ENCODE results near the gene STK40. TPM values are rescaled to one million over a fixed set of nuclear protein-coding genes. Genes with fewer than 3 reads are reported as not detected.

Gene STK40
- total RNA-seq, 2 experiments from 2014 or later = 43.8 to 83.9 TPM

DNA sequence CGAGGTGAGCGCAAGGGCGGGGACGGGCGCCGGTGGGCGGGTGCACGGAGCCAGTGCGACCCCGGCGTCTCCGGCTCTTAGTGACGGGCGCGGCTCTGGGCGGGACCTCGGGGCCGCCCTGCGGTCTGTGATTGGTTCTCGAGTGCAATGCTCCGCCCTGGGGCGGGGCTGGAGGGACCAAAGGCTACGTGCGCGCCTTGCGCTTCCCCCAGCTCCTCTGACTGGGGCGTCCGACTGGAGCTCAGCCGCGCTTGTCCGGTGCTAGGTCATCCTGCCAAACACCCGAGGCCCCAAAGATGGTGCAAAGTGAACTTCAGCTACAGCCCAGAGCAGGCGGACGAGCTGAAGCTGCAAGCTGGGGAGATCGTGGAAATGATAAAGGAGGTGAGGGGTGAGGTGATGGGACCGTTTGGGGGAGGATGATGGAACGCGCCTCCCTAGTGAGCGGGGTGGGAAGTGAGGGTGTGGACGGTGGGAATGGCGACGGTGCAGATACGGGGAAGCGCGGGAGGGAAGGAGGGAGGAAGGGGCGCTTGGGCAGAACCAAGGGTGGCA is 78.7 kb downstream of the STK40 start:
- CTCF ChIA-PET (ENCODE audit: unreplicated experiment) = no interaction called here
- no peaks in the 10 kb centered on the region for H3K9me3 ChIP-seq (ENCODE audit: low read length)
- H3K4me2 ChIP-seq (ENCODE audit: low read length) = peak overlapping the region; percentile 68
- H3K27ac ChIP-seq (ENCODE audit: low read depth, low read length, poor library complexity, severe bottlenecking) = peak overlapping the region; percentile 29
- peak overlapping the region; percentile 15; the same call in 1 of the 2 replicates for H2AFZ ChIP-seq (ENCODE audit: low read length)
- no peaks in the 10 kb centered on the region for H3K9me2 ChIP-seq (ENCODE audit: insufficient read depth, low read length)
- POLR2A ChIA-PET = interaction anchor here (1.0 to 2.0 kb wide), 2 partner anchors 106 to 146 kb away, joined by 4 to 5 read pairs; no protein-coding TSS in a partner anchor
- peak overlapping the region; percentile 65 for H3K4me3 ChIP-seq (ENCODE audit: low read depth, low read length, poor library complexity, severe bottlenecking)
- no peaks in the 10 kb centered on the region for H3K79me2 ChIP-seq (ENCODE audit: insufficient read depth, low read depth, low read length)
- H4K20me1 ChIP-seq (ENCODE audit: insufficient read depth, low read length) = no peaks in the 10 kb centered on the region
- peak; percentile 97 for DNase-seq (ENCODE audit: low spot score)
- H3K36me3 ChIP-seq (ENCODE audit: insufficient read depth, low read length) = peaks cover 41% of the 10 kb centered on the region
- peaks cover 25% of the 10 kb centered on the region for H3K4me1 ChIP-seq (ENCODE audit: insufficient read depth, low read length, poor library complexity, severe bottlenecking)
- intact Hi-C loops (cut with micrococcal nuclease; ENCODE audit: unreplicated experiment) = loop anchor here (2.0 to 5.0 kb wide), 2 partner anchors 42 to 160 kb away; partner anchors contain the start of gene TRAPPC3
- TF ChIP-seq, protein P1, sequence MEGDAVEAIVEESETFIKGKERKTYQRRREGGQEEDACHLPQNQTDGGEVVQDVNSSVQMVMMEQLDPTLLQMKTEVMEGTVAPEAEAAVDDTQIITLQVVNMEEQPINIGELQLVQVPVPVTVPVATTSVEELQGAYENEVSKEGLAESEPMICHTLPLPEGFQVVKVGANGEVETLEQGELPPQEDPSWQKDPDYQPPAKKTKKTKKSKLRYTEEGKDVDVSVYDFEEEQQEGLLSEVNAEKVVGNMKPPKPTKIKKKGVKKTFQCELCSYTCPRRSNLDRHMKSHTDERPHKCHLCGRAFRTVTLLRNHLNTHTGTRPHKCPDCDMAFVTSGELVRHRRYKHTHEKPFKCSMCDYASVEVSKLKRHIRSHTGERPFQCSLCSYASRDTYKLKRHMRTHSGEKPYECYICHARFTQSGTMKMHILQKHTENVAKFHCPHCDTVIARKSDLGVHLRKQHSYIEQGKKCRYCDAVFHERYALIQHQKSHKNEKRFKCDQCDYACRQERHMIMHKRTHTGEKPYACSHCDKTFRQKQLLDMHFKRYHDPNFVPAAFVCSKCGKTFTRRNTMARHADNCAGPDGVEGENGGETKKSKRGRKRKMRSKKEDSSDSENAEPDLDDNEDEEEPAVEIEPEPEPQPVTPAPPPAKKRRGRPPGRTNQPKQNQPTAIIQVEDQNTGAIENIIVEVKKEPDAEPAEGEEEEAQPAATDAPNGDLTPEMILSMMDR (conservative IDR thresholded peaks at IDR 0.05; ENCODE audit: low read length) = no peak
- no peak for TF ChIP-seq EZH2phosphoT487 (IDR thresholded peaks at IDR 0.05; ENCODE audit: borderline replicate concordance, low read depth, low read length)
- BruUV-seq (replicated peaks) = no TSS peak

DNA sequence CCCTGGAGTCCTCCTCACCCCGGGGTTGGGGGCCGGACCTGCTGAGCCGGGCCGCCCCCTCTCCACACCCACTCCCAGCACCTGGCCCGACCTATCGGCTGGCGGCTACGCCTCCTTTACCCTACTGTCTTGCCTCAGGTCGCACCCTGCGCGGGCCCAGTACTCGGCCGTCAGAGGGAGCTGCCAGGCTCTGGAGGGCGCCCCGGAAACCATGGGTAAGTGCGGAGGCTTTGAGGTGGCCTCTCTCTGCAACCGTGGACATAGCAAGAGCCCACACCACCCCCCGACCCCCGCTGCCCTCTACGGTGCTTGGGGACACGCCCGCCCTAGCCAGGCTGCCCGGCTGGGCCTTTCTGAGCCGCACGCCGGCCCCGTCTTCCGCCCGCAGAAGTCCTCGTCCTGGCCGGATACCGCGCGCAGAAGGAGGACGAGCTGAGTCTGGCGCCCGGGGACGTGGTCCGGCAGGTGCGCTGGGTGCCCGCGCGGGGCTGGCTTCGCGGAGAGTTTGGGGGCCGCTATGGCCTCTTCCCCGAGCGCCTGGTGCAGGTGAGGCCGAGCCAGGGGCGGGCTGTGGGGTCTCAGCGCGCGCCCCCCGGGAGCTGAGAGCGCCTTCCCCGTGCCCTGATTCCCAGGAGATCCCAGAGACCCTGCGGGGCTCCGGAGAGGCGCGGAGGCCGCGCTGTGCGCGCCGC is 79.4 kb downstream of the STK40 start, which contains the start of gene SH3D21:
SH3D21 (plus strand) TSS at position 159 of the 692 bp plus-strand sequence; CDS start at position 212, 53 bp downstream.
- Histone ChIP-seq H3K27ac (ENCODE audit: low read depth, low read length, poor library complexity, severe bottlenecking) (peak within 1 kb of the TSS; percentile 29), H3K4me2 (ENCODE audit: low read length) (peak within 1 kb of the TSS; percentile 68), H4K20me1 (ENCODE audit: insufficient read depth, low read length) (no peaks in the 10 kb centered on the region), H2AFZ (ENCODE audit: low read length) (peak within 1 kb of the TSS; percentile 15; the same call in 1 of the 2 replicates), H3K79me2 (ENCODE audit: insufficient read depth, low read depth, low read length) (no peaks in the 10 kb centered on the region), H3K4me1 (ENCODE audit: insufficient read depth, low read length, poor library complexity, severe bottlenecking) (peaks cover 25% of the 10 kb centered on the region), H3K4me3 (ENCODE audit: low read depth, low read length, poor library complexity, severe bottlenecking) (peak within 1 kb of the TSS; percentile 65), H3K36me3 (ENCODE audit: insufficient read depth, low read length) (peaks cover 47% of the 10 kb centered on the region), H3K9me3 (ENCODE audit: low read length) (no peaks in the 10 kb centered on the region), H3K9me2 (ENCODE audit: insufficient read depth, low read length) (no peaks in the 10 kb centered on the region)
- CTCF ChIA-PET (ENCODE audit: unreplicated experiment) = no interaction called here
- POLR2A ChIA-PET = interaction anchor here (1.0 to 2.0 kb wide), 2 partner anchors 107 to 145 kb away, joined by 4 to 5 read pairs; no protein-coding TSS in a partner anchor
- intact Hi-C loops (cut with micrococcal nuclease; ENCODE audit: unreplicated experiment) = loop anchor here (2.0 to 5.0 kb wide), 2 partner anchors 42 to 159 kb away; partner anchors contain the start of gene TRAPPC3
- no TSS peak for BruUV-seq (replicated peaks)
- DNase-seq (ENCODE audit: low spot score) = peak; percentile 61
- TF ChIP-seq EZH2phosphoT487 (IDR thresholded peaks at IDR 0.05; ENCODE audit: borderline replicate concordance, low read depth, low read length) = no peak
- TF ChIP-seq, protein P1 (conservative IDR thresholded peaks at IDR 0.05; ENCODE audit: low read length) = peak; percentile 48; the same call in 1 of the 2 replicates

Data from OCI-LY7 (cell line).